ENCODE data around the gene RPN2.

RPN2 gene

DNA sequence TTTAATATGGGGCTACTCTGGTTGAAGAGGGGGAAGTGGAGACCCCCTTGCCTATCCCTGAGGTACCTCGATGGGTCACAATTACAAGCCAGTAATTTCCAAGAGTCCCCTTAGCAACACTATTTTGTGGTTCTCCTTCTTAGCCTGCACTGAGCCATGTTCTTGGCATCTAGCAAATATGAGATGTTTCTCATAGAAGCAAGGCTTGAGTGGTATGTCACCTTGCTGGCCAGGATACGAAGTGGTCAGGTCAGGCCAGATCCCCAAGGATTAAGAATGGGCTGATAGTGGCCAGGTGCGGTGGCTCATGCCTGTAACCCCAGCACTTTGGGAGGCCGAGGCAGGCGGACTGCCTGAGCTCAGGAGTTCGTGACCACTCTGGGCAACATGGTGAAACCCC lies 84.6 kb downstream of the RPN2 start:
- TF ChIP-seq POLR2AphosphoS5 (IDR thresholded peaks at IDR 0.05; ENCODE audit: low read depth, low read length) (no peak), TAF1 (IDR thresholded peaks at IDR 0.05; ENCODE audit: borderline replicate concordance, low read depth, low read length) (no peak), POLR2A (IDR thresholded peaks at IDR 0.05; ENCODE audit: low read depth, low read length) (no peak)
- DNase-seq (ENCODE audit: insufficient read length) (no peak), FAIRE-seq (no peak)

DNA sequence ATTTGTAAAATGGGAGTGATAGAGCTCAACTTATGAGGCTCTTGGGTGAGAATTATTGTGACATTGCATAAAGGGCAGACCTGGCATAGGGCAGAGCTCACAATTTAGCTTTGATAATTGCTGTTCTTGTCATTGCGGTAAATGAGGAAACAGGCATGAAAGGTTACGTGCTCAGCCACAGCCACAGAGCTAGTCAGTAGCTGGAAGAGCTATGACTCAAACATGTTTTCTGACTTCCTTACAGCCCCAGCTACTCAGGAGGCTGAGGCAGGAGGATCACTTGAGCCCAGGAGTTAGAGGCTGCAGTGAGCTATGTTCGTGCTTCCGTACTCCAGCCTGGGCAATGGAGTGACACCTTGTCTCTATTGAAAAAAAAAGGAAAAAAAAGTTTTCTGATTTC lies 86.0 kb downstream of the RPN2 start:
- DNase-seq (ENCODE audit: insufficient read length) (no peak), FAIRE-seq (no peak)
- TF ChIP-seq TAF1 (IDR thresholded peaks at IDR 0.05; ENCODE audit: borderline replicate concordance, low read depth, low read length) (no peak), POLR2A (IDR thresholded peaks at IDR 0.05; ENCODE audit: low read depth, low read length) (no peak), POLR2AphosphoS5 (IDR thresholded peaks at IDR 0.05; ENCODE audit: low read depth, low read length) (no peak)

- TF ChIP-seq POLR2AphosphoS5 (IDR thresholded peaks at IDR 0.05; ENCODE audit: low read depth, low read length) = no peak
- TF ChIP-seq POLR2A (IDR thresholded peaks at IDR 0.05; ENCODE audit: low read depth, low read length) = no peak
- TF ChIP-seq TAF1 (IDR thresholded peaks at IDR 0.05; ENCODE audit: borderline replicate concordance, low read depth, low read length) = no peak
- FAIRE-seq = no peak
- DNase-seq (ENCODE audit: insufficient read length) = no peak
Observed at GRCh38 chr20:37266940-37267666, 88.0 kb downstream of the RPN2 start.

- FAIRE-seq (no peak), DNase-seq (ENCODE audit: insufficient read length) (no peak)
- TF ChIP-seq TAF1 (IDR thresholded peaks at IDR 0.05; ENCODE audit: borderline replicate concordance, low read depth, low read length) (no peak), POLR2AphosphoS5 (IDR thresholded peaks at IDR 0.05; ENCODE audit: low read depth, low read length) (no peak), POLR2A (IDR thresholded peaks at IDR 0.05; ENCODE audit: low read depth, low read length) (no peak)
Observed at GRCh38 chr20:37267667-37268313, 88.7 kb downstream of the RPN2 start.

GRCh38 chr20:37270576-37271420 lies 91.7 kb downstream of the RPN2 start:
- FAIRE-seq (peak; percentile 83), DNase-seq (ENCODE audit: insufficient read length) (no peak)
- TF ChIP-seq TAF1 (IDR thresholded peaks at IDR 0.05; ENCODE audit: borderline replicate concordance, low read depth, low read length) (no peak), POLR2AphosphoS5 (IDR thresholded peaks at IDR 0.05; ENCODE audit: low read depth, low read length) (no peak), POLR2A (IDR thresholded peaks at IDR 0.05; ENCODE audit: low read depth, low read length) (peak; percentile 23; the same call in 1 of the 2 replicates)

- DNase-seq (ENCODE audit: insufficient read length) = no peak
- TF ChIP-seq TAF1 (IDR thresholded peaks at IDR 0.05; ENCODE audit: borderline replicate concordance, low read depth, low read length) (no peak), POLR2A (IDR thresholded peaks at IDR 0.05; ENCODE audit: low read depth, low read length) (no peak), POLR2AphosphoS5 (IDR thresholded peaks at IDR 0.05; ENCODE audit: low read depth, low read length) (no peak)
- no peak for FAIRE-seq
Observed at GRCh38 chr20:37271421-37271768, 92.3 kb downstream of the RPN2 start.

DNA sequence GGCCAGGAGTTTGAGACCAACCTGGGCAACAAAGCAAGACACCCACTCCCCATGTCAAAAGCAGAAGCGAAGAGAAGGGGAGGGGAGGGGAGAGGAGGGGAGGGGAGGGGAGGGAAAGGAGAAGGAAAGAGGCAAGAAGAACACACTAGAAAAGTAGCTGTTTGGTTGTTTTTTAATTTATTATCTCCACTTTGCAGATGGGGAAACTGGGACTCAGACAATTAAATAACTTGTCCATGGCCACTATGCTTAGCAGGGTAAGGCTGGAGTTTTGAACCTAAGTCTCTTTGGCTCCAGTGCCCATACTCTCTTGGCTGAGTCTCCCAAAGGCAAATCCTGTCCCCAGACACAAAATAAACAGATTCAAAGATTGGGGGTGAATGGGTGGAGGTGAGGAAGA lies 94.9 kb downstream of the RPN2 start:
- DNase-seq (ENCODE audit: insufficient read length) (no peak), FAIRE-seq (no peak)
- TF ChIP-seq POLR2AphosphoS5 (IDR thresholded peaks at IDR 0.05; ENCODE audit: low read depth, low read length) = no peak
- no peak for TF ChIP-seq TAF1 (IDR thresholded peaks at IDR 0.05; ENCODE audit: borderline replicate concordance, low read depth, low read length)
- no peak for TF ChIP-seq POLR2A (IDR thresholded peaks at IDR 0.05; ENCODE audit: low read depth, low read length)

DNA sequence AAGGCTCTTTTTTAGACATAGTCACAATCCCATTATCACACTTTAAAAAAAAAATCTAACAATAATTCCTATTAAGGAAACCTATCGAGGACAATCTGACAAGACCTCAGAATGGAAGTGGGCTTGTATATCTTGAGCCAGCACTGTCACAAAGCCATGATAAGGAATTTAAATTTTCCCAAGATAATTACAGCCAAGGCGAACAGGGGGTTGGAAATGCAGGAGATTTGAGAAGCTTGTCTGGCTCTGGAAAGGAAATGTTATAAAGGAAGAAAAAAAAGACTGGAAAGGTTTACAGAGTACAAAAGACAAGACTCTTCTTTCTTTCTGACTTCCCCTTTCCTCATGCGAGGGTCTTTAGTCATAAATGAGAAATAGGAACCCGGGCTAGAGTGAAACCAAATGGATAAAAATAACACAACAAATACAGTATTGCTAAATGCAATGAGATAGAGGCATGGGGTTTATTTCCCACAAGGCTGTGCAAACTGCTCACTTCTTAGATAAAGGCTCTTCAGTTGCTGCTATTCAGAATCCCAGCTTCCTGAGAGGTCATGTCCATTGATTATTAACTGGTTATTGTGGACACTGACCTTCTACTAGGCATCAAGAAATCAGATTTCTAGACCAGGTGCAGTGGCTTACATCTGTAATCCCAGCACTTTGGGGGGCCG lies 95.9 kb downstream of the RPN2 start:
- no peak for DNase-seq (ENCODE audit: insufficient read length)
- TF ChIP-seq TAF1 (IDR thresholded peaks at IDR 0.05; ENCODE audit: borderline replicate concordance, low read depth, low read length) (no peak), POLR2A (IDR thresholded peaks at IDR 0.05; ENCODE audit: low read depth, low read length) (no peak), POLR2AphosphoS5 (IDR thresholded peaks at IDR 0.05; ENCODE audit: low read depth, low read length) (no peak)

DNA sequence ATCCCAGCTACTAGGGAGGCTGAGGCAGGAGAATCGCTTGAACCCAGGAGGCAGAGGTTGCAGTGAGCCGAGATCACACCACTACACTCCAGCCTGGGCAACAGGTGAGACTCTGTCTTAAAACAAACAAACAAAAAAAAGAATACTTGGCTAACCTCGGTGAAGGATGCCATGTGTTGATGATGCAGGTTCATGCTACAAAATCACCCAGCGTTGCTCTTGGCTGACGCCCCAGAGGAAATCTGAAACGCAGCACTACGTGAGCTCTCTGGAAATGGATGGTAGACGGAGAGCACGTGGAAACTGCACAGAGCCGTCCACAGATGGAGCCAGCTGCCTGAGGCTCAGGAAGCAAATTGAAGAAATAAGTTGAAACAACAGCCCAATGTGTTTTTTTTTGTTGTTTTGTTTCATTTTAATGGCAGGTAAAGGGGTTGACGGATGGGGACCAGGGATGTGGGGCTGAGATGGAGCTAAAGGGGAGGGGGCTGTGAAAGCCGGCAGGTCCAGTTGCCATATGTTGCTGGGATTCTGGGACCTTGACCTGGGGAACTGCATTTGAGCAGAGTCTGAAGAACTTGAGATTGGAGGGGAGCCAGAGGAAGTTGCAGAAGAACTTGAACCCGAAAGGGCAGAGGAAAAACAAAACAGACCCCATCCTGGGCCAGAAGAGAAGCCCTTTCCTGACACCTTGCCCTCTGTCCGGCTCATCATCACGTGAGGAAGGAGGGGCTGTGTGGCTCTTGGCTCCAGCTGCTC lies 97.5 kb downstream of the RPN2 start:
- TF ChIP-seq POLR2A (IDR thresholded peaks at IDR 0.05; ENCODE audit: low read depth, low read length) = no peak
- no peak for TF ChIP-seq TAF1 (IDR thresholded peaks at IDR 0.05; ENCODE audit: borderline replicate concordance, low read depth, low read length)
- no peak for TF ChIP-seq POLR2AphosphoS5 (IDR thresholded peaks at IDR 0.05; ENCODE audit: low read depth, low read length)
- DNase-seq (ENCODE audit: insufficient read length) = peak; percentile 62
- no peak for FAIRE-seq

More for the DNA sequence above, 95.9 kb downstream of the RPN2 start:
- no peak for FAIRE-seq

GRCh38 chr20:37277253-37277593 lies 98.1 kb downstream of the RPN2 start:
- TF ChIP-seq POLR2A (IDR thresholded peaks at IDR 0.05; ENCODE audit: low read depth, low read length) (no peak), TAF1 (IDR thresholded peaks at IDR 0.05; ENCODE audit: borderline replicate concordance, low read depth, low read length) (no peak), POLR2AphosphoS5 (IDR thresholded peaks at IDR 0.05; ENCODE audit: low read depth, low read length) (no peak)
- DNase-seq (ENCODE audit: insufficient read length) = no peak
- FAIRE-seq = peak; percentile 75
